HEK293 (cell line): ENCODE data around the gene TYROBP.
A peak's percentile ranks its signal among the peaks of the same experiment; 100 is the strongest.

Source experiments
- SETDB1 ChIP-seq: IDR thresholded peaks from one replicate; pipeline ENCODE4 v1.6.1; 2017; ENCODE audit warnings: mild to moderate bottlenecking, low read length, moderate library complexity, mixed read lengths; ENCODE audit not compliant: insufficient read length
- YY1 ChIP-seq: fragments of 450-650 bp; formaldehyde crosslinking; IDR thresholded peaks from 2 replicates; pipeline ENCODE4 v1.5.1; 2018; ENCODE audit warnings: missing biosample characterization, missing genetic modification characterization
- ZBTB17 ChIP-seq: fragments of 450-650 bp; formaldehyde crosslinking; IDR thresholded peaks from 2 replicates; pipeline ENCODE4 v1.5.1; 2016; ENCODE audit warnings: missing biosample characterization, missing genetic modification characterization
- ZBTB7A ChIP-seq: fragments of 450-650 bp; formaldehyde crosslinking; IDR thresholded peaks from 2 replicates; pipeline ENCODE4 v1.5.1; 2016; ENCODE audit warnings: low read depth, missing biosample characterization, missing genetic modification characterization
- ZNF175 ChIP-seq: fragments of 450-650 bp; formaldehyde crosslinking; IDR thresholded peaks from 2 replicates; pipeline ENCODE4 v1.5.1; 2016; ENCODE audit warnings: missing biosample characterization, missing genetic modification characterization
- ZNF404 ChIP-seq: fragments of 450-650 bp; formaldehyde crosslinking; IDR thresholded peaks from 2 replicates; pipeline ENCODE4 v1.5.1; 2017; ENCODE audit warnings: missing biosample characterization, missing genetic modification characterization
- ZNF561 ChIP-seq: fragments of 450-650 bp; IDR thresholded peaks from 2 replicates; pipeline ENCODE4 v1.5.1; 2018; ENCODE audit warnings: missing biosample characterization, missing genetic modification characterization, borderline replicate concordance
- ZNF600 ChIP-seq: fragments of 450-650 bp; formaldehyde crosslinking; IDR thresholded peaks from 2 replicates; pipeline ENCODE4 v1.5.1; 2016; ENCODE audit warnings: missing biosample characterization, missing genetic modification characterization
- ZNF664 ChIP-seq: fragments of 450-650 bp; formaldehyde crosslinking; IDR thresholded peaks from 2 replicates; pipeline ENCODE4 v1.5.1; 2016; ENCODE audit warnings: missing biosample characterization, missing genetic modification characterization
- TF ChIP-seq, protein P1 (sequence below): fragments of 450-650 bp; formaldehyde crosslinking; IDR thresholded peaks from 2 replicates; pipeline ENCODE4 v1.5.0; 2017; ENCODE audit warnings: missing biosample characterization, missing genetic modification characterization, borderline replicate concordance
- TF ChIP-seq, protein P2 (sequence below): sonication (generic); formaldehyde crosslinking; IDR thresholded peaks from 2 replicates; pipeline ENCODE4 v1.8.1; 2022; ENCODE audit warnings: mild to moderate bottlenecking, moderate library complexity, missing genetic modification reagents
- TF ChIP-seq, protein P3 (sequence below): fragments of 450-650 bp; formaldehyde crosslinking; IDR thresholded peaks from 2 replicates; pipeline ENCODE4 v1.5.1; 2016; ENCODE audit warnings: missing biosample characterization, missing genetic modification characterization
- TF ChIP-seq, protein P4 (sequence below): fragments of 450-650 bp; IDR thresholded peaks from 2 replicates; pipeline ENCODE4 v1.5.1; 2018; ENCODE audit warnings: missing biosample characterization, missing genetic modification characterization

DNA sequence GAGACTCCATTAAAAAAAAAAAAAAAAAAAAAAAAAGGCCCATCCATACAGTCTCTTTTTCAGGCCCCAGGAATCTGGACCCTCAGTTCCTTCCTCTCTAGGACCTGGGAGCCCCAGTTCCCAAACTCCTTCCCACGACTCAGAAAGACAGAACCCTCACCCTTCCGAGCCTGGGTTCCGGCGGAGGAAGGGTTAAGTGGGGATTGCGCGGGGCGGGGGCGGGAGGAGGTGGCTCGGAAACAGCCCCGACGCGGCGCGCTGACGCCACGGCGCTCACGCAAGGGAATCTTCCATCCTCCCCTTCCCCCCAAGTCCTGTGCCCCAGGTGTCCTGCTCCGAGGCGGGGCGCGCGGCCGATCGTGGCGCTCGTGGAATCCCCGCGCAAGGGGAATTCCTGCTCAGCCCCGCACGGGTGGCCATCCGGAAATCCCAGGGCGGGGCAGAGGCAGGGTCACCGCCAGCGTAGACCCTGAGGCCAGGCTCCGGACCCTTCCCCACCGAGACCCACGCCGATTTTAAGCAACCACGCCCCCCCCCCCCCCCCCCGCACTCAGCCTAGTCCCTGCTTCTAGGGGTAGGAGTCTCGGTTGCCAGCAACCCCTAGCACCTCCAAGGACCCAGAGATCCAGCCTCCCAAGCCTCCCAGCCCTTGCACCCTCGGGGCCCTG is 8.4 kb downstream of the TYROBP start:
- TF ChIP-seq, protein P1, sequence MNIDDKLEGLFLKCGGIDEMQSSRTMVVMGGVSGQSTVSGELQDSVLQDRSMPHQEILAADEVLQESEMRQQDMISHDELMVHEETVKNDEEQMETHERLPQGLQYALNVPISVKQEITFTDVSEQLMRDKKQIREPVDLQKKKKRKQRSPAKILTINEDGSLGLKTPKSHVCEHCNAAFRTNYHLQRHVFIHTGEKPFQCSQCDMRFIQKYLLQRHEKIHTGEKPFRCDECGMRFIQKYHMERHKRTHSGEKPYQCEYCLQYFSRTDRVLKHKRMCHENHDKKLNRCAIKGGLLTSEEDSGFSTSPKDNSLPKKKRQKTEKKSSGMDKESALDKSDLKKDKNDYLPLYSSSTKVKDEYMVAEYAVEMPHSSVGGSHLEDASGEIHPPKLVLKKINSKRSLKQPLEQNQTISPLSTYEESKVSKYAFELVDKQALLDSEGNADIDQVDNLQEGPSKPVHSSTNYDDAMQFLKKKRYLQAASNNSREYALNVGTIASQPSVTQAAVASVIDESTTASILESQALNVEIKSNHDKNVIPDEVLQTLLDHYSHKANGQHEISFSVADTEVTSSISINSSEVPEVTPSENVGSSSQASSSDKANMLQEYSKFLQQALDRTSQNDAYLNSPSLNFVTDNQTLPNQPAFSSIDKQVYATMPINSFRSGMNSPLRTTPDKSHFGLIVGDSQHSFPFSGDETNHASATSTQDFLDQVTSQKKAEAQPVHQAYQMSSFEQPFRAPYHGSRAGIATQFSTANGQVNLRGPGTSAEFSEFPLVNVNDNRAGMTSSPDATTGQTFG (tag by site-specific recombination) = no peak
- TF ChIP-seq YY1 (tag by site-specific recombination) = peak; percentile 82; the same call in 1 of the 2 replicates
- TF ChIP-seq, protein P2, sequence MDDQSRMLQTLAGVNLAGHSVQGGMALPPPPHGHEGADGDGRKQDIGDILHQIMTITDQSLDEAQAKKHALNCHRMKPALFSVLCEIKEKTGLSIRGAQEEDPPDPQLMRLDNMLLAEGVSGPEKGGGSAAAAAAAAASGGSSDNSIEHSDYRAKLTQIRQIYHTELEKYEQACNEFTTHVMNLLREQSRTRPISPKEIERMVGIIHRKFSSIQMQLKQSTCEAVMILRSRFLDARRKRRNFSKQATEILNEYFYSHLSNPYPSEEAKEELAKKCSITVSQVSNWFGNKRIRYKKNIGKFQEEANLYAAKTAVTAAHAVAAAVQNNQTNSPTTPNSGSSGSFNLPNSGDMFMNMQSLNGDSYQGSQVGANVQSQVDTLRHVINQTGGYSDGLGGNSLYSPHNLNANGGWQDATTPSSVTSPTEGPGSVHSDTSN = no peak
- peak; percentile 98 for TF ChIP-seq ZBTB7A
- TF ChIP-seq, protein P3, sequence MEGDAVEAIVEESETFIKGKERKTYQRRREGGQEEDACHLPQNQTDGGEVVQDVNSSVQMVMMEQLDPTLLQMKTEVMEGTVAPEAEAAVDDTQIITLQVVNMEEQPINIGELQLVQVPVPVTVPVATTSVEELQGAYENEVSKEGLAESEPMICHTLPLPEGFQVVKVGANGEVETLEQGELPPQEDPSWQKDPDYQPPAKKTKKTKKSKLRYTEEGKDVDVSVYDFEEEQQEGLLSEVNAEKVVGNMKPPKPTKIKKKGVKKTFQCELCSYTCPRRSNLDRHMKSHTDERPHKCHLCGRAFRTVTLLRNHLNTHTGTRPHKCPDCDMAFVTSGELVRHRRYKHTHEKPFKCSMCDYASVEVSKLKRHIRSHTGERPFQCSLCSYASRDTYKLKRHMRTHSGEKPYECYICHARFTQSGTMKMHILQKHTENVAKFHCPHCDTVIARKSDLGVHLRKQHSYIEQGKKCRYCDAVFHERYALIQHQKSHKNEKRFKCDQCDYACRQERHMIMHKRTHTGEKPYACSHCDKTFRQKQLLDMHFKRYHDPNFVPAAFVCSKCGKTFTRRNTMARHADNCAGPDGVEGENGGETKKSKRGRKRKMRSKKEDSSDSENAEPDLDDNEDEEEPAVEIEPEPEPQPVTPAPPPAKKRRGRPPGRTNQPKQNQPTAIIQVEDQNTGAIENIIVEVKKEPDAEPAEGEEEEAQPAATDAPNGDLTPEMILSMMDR = peak; percentile 53
- TF ChIP-seq SETDB1 = no peak
- TF ChIP-seq ZNF175 = no peak
- no peak for TF ChIP-seq ZNF664 (tag by site-specific recombination)
- TF ChIP-seq, protein P4, sequence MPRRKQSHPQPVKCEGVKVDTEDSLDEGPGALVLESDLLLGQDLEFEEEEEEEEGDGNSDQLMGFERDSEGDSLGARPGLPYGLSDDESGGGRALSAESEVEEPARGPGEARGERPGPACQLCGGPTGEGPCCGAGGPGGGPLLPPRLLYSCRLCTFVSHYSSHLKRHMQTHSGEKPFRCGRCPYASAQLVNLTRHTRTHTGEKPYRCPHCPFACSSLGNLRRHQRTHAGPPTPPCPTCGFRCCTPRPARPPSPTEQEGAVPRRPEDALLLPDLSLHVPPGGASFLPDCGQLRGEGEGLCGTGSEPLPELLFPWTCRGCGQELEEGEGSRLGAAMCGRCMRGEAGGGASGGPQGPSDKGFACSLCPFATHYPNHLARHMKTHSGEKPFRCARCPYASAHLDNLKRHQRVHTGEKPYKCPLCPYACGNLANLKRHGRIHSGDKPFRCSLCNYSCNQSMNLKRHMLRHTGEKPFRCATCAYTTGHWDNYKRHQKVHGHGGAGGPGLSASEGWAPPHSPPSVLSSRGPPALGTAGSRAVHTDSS (tag by site-specific recombination) = no peak
- peak; percentile 82 for TF ChIP-seq ZNF600 (tag by site-specific recombination)
- TF ChIP-seq ZNF561 (tag by site-specific recombination) = 0 out of 2 replicates have a peak, but pooled peaks have one; percentile 73
- peak; percentile 94 for TF ChIP-seq ZBTB17 (tag by site-specific recombination)
- TF ChIP-seq ZNF404 (tag by site-specific recombination) = no peak
